NCI-H82 treated with DMSO at 0.1 percent for 48 hours (cell line): ENCODE results near the gene PANK4.
A peak's percentile ranks its signal among the peaks of the same experiment; 100 is the strongest.
"Not testable (repeated sequence)": the region's sequence is repeated elsewhere in the genome, so short reads cannot be mapped to it uniquely, and the experiment has no call there.

ENCODE experiments used
- DNase-seq: peaks from one replicate; lab custom pipeline; 2025; ENCODE audit not compliant: unreplicated experiment; lab: John Stamatoyannopoulos, UW

Gene PANK4

GRCh38 chr1:2466958-2467554 is 59.3 kb downstream of the PANK4 start:
- DNase-seq, result peak; percentile 31

GRCh38 chr1:2466270-2466665 is 60.1 kb downstream of the PANK4 start:
- DNase-seq, result no peak

DNA sequence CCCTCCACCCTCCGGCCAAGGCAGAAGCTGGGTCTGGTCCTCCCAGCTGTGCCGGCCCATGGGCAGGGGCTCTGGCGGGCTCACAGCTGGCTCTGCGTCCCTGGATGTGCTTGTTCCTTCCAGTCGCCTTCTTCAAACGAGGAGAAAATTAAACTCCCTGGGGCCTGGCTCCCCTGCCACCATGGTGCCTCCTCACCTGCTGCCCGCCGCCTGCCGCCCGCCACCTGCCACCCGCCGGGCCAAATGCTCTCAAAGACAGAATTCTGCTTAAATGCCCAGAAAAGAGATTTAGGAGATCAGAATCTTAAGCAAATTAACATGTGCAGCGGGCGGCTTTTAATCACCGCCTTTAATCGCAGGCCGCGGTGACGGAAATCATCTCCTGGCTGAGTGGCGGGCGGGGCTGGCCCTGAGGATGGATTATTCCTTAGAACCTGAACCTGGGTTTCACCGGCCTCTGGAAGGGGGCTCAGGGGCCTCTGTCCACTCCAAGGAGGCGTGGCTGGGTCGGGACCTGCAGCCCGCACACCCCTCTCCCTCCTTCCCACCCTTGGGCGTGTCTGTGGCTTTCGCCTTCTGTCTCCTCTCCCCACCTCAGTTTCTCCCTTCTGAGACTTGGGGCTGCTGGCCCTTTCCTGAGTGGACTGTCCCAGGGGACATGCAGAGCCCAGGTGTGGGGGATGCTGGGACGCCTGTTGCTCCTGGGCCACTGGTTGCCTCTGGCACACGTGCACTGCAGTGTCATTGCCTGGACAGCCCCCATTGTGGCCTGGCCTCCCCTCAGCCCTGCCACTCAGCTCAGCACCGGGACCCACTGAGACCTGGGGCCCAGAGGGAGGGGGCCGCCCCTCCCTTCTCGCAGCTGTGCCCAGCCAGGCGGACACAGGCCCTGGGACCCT is 60.8 kb downstream of the PANK4 start:
- peak; percentile 70 for DNase-seq

- DNase-seq, result no peak
Observed at GRCh38 chr1:2463396-2463795, 63.0 kb downstream of the PANK4 start.

DNA sequence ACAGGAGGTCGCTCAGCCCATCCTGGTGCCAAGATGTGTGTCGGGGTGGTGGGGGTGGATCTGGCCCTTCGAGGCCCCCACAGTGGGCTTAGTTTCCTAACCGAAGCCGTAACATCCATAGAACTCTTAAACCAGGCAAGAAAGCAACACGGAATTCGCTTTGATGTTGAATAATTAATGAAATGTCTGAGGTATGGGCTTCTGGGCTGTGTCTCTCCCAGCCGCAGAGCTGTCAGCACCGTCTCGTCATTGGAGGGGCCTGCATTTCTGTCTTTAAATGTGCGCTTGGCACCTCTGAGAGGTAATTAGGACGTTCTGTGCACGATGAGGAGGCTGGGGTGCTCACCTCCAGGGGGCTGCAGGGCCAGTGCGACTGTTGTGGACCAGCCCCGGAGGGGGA is 63.6 kb downstream of the PANK4 start:
- no peak for DNase-seq

DNA sequence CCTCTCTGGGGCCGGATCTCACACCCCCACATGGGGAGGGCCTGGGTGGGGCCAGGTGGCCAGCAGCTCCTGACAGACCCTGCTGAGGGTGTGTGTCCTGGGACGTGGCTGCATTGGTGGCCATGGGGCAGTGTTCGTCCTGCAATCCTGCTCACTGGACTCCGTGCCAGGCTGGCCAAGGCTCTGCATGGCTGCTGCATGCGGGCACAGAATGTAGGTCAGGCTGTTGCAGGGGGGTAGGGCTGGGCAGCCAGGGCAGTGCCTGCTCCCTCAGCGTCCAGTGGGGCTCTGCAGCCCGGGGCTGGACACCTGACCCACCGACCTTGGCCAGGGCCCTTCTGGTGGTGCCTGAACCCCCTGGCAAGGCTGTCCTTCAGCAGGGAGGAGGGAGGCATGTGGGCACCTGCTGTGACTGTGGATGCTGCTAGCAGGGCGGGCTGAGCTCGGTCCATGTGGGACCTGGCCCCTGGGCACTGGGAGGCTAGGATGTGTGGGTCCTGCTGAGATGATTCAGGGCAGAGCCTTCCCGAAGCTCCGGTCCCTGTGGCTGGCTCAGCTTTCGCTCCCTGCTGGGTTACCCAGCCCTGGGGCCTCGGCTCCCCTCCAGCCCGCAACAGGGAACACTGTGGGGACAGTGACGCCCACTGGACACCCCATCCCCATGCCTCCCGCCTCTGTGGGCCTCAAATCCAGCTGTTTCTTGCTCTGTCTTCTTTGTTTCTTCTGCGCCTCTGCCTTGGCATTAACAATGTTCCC is 65.2 kb downstream of the PANK4 start:
- DNase-seq, result no peak

DNA sequence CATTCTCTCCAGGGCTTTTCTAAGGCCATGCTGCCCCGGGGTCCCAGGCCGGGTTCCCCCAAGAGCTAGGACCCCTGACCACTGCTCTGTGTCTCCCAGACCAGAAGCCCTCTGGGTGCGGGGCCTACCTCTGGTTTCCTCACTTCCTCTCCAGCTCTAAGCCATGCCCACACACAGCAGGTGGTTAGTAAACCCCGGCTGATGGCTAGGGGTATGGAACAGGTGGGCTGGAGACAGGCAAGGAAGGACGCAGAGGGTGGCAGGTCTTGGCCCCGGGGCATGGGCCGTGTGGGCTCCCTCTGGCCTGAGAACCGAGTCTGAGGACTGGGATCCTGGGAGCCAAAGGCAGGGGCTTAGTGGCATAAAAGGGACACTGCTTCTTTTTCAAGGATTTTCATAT is 66.2 kb downstream of the PANK4 start:
- DNase-seq, result no peak

- no peak for DNase-seq
Observed at GRCh38 chr1:2459757-2460156, 66.6 kb downstream of the PANK4 start.

DNA sequence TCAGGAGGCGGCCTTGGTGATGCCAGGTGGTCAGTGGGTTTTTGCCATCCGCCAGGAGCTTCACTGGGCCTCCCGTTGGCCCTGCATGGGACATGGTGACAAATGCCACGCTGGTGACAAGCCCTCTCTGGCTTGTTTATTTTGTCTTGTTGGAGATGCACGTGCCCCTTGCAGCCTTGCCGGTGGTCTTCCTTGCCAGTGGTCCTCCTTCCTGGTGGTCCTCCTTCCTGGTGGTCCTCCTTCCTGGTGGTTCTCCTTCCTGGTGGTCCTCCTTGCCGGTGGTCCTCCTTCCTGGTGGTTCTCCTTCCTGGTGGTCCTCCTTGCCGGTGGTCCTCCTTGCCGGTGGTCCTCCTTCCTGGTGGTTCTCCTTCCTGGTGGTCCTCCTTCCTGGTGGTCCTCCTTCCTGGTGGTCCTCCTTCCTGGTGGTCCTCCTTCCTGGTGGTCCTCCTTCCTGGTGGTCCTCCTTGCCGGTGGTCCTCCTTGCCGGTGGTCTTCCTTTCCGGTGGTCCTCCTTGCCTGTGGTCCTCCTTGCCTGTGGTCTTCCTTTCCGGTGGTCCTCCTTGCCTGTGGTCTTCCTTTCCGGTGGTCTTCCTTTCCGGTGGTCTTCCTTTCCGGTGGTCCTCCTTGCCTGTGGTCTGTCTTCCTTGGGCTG is 67.2 kb downstream of the PANK4 start:
- not testable (repeated sequence) for DNase-seq

- no peak for DNase-seq
Observed at GRCh38 chr1:2458687-2459086, 67.7 kb downstream of the PANK4 start.
